GM19035 (cell line): ENCODE measurements around the gene ITGAV.

Experiments
- ATAC-seq: cut with Tn5 transposase; IDR thresholded peaks from one replicate; pipeline ENCODE4 v1.9.1; 2021; ENCODE audit not compliant: unreplicated experiment

Gene ITGAV

DNA sequence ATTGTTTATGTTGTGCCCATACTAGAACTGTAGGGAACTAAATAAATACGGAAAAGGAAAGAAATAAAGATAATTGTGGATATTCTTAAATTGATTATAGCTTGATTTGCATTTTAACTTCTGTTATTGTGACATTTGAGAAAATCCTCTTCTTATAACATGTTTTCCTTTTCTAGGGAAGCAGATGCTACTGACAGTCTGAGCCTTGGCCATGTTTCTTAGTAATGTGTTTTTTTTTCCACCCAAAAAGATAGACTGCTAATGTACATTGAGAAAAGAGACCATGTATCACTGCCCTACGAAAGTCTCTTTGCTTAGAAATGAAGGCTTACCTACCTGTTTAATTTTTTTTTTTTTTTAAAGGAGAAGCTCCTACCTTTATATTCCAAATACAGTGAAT is 22.2 kb downstream of the ITGAV start:
- no peak for ATAC-seq

GRCh38 chr2:186612555-186613440 is 22.9 kb downstream of the ITGAV start:
- no peak for ATAC-seq

GRCh38 chr2:186614373-186614772 is 24.5 kb downstream of the ITGAV start:
- no peak for ATAC-seq

GRCh38 chr2:186617148-186617547 is 27.3 kb downstream of the ITGAV start:
- ATAC-seq, result no peak

- ATAC-seq, result no peak
Observed at GRCh38 chr2:186617771-186618170, 27.9 kb downstream of the ITGAV start.

GRCh38 chr2:186618696-186619095 is 28.8 kb downstream of the ITGAV start:
- no peak for ATAC-seq

DNA sequence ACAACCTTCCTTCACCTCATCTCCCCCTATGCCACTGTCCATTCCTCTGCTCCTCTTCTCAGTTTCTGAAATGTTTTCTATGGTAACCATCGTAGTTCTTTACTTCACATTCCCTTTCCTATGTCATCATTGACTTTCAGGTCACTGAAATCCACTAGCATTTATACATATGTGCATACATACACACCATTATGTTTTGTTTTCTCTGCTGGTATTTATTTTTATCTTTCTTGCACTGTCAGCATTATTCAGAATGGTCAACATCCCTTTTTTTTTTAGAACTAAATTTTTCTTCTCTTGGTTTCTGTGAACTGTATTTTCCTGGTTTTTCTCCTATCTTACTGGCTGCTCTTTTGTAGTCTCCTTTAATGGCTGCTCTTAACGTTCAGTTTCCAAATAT is 33.2 kb downstream of the ITGAV start:
- ATAC-seq, result no peak

- no peak for ATAC-seq
Observed at GRCh38 chr2:186624276-186624675, 34.4 kb downstream of the ITGAV start.

DNA sequence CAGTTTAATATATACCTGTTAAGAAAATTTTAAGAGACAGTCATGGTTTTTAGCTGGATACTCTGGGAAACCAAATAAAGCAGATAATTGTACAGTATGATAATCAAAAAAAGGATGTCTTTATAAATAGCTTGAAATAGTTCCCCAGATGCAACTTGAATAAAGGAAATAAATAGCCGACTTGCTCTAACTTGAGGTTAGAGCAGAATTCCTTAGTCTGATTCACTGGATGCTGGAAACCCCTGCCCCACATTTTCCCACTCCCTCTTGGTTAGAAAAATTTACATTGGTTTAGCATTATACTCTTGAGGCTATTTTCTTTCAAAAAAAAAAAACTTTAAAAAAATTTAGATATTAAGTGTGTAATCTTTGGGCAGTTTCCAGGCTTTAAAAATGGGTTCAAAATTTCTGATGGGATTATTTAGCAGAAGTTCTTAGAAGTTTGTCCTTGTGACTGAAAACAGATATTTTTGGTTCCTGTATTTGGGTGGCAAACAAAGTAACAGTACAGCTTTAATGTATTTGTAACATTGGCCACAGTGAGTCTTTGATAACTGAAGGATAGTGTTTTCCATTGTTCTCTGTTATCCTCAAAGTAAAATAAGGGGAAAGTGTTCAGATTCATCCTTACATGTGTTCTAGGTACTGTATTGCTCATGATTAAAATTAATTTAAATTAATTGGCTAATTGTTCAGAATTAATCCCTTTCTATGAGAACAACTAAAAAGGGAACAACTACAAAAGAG is 39.6 kb downstream of the ITGAV start:
- ATAC-seq, result no peak

DNA sequence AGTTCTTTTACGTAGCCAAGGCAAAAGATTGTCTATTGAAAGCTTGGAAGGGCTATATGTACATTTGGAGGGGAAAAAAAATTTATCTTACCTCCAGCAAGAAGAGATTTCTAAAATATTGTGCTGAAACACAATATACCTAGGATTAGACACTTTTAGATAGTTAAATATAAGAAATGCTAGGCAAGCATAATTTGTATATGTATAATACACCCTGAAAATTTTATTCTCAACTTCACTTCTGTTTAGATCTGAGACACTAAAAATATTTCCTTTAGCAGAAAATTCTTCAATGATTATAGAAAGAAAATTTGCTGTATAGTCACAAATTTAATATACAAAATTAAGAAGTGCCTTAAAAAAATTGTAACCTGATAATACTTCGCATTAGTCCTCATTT is 42.6 kb downstream of the ITGAV start:
- ATAC-seq, result no peak

DNA sequence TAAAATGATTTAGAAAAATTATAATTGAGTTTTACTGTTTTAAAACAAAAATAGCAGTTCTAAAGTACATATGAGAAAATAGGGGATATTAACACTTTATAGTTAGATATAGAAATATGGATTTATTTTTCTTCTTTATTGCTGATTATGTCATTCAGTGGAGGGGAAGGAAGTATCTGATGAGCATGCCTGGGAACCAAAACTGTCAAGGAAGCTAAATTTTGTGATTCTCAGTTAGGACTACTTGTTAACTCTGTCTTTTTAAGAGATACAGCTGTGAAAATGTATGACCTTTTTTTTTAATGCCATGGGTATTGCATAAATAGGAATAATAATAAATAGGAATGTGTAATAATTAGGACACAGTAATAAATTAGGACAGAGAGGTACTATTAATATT is 44.8 kb downstream of the ITGAV start:
- ATAC-seq, result no peak

DNA sequence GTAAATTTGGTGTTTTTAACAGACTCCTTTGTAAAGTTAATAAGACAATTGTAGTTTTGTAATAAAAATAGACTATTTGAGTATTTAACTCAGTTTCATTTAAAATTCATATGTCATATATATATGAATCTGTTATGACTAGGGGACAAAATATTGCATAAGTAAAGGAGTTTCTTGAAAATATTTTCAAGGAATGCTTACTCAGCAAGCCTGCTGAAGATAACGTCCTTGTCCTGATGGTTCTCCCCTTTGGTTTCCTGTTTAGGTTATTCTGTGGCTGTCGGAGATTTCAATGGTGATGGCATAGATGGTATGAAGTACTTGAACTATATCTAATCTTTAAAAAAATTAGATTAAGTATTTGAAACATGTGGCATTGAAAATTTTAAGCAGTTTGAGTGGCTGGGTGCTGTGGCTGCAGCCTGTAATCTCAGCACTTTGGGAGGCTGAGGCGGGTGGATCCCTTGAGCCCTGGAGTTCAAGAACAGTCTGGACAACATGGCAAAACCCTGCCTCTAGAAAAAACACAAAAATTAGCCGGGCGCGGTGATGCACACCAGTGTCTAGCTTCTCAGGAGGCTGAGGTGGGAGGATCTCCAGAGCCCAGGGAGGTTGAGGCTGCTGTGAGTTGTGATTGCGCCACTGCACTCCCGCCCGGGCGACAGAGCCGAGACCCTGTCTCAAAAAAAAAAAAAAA is 47.1 kb downstream of the ITGAV start:
- ATAC-seq, result no peak

- no peak for ATAC-seq
Observed at GRCh38 chr2:186637497-186637800, 47.6 kb downstream of the ITGAV start.

- peak; percentile 48 for ATAC-seq
Observed at GRCh38 chr2:186639939-186640338, 50.1 kb downstream of the ITGAV start.

DNA sequence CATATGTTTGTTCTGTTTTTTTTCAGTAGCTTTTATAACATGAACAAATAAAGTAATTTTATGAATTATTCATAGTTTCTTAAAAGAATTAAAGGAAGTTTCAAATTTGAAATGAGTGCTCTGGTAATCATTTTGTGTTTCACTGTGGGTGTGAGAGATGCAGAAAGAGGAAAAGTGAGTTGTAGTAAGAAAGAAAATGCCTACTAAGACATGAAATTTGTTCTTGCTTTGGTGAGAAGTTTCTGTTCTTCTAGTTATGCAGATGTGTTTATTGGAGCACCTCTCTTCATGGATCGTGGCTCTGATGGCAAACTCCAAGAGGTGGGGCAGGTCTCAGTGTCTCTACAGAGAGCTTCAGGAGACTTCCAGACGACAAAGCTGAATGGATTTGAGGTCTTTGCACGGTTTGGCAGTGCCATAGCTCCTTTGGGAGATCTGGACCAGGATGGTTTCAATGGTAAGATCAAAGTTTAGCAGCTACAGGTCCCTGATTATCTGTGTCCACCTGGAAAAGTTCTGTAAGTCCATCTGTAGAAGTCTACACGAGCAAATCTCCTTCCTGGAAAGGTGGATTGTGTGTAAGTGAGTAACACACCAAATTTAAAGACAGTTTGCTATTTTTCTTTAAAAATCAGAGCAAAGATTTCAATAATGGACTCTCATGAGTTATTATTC is 51.4 kb downstream of the ITGAV start:
- ATAC-seq, result peak; percentile 24

GRCh38 chr2:186641807-186642321 is 52.0 kb downstream of the ITGAV start:
- peak; percentile 81 for ATAC-seq

DNA sequence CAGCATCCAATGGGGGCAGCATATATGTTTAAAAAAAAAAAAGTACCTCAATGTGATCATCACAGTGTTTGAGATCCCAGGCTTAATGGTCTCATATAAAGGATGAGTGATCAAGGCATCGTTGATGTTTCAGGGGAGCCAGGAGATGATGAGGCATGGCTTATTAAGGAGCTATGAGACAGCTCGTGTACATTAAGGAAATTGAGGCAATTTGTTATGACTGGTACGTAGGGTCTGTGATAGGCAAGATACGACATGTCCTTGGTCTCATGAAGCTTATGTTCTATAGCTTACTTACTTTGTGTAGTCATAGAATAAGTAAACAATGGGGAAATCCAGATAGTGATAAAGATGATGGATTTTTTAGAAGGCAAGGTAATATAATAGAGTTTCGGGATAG is 54.9 kb downstream of the ITGAV start:
- no peak for ATAC-seq

DNA sequence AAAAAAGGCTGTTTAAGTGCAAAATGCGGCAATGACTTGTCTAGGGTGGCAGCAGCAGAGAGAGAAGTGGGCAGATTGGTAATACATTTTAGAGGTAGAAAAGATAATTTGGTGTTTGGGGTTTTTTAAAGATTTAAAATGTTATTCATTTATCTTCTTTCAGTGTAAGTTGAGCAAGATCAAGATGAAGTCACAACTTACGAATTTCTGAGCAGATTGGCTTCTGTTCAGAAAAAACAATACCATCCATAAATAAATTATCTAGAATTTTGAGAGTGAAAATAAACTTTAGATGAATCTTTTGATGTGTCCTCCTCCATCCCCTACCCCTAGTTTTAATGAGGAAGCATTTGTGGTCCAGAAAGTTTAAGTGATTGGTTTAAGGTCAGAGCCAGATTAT is 56.1 kb downstream of the ITGAV start:
- no peak for ATAC-seq

GRCh38 chr2:186648130-186648529 is 58.3 kb downstream of the ITGAV start:
- no peak for ATAC-seq

GRCh38 chr2:186653511-186653910 is 63.7 kb downstream of the ITGAV start:
- ATAC-seq, result no peak

DNA sequence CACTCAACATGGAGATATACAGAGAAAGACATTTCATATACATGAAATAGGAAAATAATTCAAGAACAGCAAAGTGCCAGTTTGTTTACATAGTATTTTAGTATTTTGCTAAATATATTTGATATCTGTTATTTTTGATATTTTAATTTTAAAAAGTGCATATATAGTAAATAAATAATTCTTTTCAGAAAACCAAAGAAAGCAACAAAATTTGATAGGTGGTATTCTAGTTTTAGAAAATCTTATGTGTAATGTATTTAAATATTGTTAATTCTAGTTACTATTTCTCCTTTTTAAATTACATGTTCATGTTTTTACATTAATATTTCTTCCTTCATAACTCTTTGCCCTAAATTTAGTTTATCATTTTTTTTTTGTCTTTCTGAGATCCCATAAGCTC is 69.5 kb downstream of the ITGAV start:
- no peak for ATAC-seq
